ENCODE results near the gene PLA2G4A.

Gene PLA2G4A

DNA sequence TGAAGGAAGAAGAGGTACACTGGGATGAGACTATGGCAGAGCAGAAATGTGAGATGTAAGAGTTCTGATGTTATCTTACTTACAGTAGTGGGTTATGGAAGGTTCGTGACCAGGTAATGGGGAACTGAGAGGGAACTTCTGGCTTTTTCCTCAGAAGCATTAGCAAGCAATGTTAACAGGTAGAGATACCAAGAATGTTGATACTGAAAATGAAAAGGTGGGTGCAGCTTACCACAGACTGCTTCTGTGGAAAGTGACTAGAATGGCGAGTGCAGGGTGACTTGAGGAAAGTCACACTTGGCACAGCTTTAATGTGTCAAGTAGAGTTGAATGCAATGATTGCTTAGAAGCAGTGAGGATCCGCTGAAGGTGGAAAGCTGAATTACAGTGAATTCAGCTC, 70.8 kb downstream of the PLA2G4A start:
- TF ChIP-seq, protein P1, sequence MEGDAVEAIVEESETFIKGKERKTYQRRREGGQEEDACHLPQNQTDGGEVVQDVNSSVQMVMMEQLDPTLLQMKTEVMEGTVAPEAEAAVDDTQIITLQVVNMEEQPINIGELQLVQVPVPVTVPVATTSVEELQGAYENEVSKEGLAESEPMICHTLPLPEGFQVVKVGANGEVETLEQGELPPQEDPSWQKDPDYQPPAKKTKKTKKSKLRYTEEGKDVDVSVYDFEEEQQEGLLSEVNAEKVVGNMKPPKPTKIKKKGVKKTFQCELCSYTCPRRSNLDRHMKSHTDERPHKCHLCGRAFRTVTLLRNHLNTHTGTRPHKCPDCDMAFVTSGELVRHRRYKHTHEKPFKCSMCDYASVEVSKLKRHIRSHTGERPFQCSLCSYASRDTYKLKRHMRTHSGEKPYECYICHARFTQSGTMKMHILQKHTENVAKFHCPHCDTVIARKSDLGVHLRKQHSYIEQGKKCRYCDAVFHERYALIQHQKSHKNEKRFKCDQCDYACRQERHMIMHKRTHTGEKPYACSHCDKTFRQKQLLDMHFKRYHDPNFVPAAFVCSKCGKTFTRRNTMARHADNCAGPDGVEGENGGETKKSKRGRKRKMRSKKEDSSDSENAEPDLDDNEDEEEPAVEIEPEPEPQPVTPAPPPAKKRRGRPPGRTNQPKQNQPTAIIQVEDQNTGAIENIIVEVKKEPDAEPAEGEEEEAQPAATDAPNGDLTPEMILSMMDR (IDR thresholded peaks at IDR 0.05; ENCODE audit: extremely low read depth, missing control alignments), result no peak
- peak; percentile 7 for DNase-seq (ENCODE audit: low spot score)

DNA sequence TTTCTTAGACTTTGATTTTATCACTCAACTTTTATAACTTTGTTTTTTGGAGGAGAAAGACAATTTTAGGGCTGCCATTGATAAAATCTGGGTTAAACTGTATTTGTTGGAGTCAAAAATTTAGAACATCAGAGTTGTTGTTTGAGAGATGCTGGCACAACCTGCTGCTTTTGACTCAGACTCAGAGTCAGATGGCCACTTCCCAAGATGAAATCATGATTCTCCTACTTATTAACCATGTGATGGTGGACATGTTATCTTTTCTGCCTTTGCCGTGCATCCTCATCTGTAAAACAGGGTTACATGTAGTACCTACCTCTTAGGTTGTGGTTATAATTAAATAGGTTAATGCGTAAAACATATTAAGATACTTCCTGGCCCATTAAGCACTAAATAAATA, 71.2 kb downstream of the PLA2G4A start:
- TF ChIP-seq, protein P1 (IDR thresholded peaks at IDR 0.05; ENCODE audit: extremely low read depth, missing control alignments), result no peak
- no peak for DNase-seq (ENCODE audit: low spot score)

DNA sequence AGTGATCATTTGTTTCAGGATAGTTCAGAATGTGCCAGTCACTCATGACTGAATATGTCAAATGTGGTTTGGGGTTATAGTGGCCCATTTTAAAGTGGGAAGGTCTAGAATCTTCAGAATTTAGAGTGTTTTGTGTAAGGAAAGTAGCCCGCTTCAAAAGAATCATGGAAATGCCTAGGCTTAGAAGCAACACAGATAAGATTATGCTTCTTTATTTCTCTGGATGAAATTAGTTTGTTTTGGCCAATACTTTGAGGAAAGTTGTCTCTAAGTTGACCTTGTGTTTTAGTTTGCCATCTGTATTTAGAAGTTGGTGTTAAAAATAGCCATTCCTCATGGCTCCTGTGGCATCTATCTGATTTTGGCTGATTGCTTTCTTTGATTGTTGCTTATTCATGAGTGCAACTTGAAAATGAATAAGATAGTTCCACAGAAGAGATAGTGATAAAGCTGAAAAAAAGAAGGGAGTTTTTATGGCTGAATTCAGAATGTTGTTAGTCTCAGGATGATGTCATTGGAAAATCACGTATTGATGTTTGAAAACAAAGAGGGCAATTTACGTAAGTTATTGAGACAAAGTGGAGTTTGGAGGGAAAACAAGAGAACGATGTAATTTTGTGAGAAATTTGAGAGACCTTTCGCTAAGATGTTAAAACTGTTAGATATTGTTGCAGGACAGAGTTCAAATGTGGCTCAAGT, 71.9 kb downstream of the PLA2G4A start:
- TF ChIP-seq, protein P1 (IDR thresholded peaks at IDR 0.05; ENCODE audit: extremely low read depth, missing control alignments), result no peak
- no peak for DNase-seq (ENCODE audit: low spot score)

DNA sequence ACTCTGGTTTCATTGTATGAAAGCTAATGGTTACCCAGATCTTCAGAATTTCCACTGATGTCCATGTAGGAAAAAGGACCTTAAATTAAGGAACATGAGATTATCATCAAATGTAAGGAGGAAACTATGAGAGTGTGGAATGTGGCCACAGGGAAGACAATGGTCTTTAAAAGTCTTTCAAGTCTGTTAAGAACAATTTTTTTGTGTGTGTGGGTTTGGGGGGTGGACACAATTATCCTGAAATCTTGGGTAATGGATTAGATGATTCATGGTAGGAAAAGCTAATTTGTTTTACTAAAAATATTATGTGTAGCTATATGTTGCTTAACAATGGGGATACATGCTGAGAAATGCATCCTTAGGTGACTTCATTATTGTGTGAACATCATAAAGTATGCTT, 72.9 kb downstream of the PLA2G4A start:
- no peak for DNase-seq (ENCODE audit: low spot score)

GRCh38 chr1:186903374-186904136, 74.8 kb downstream of the PLA2G4A start:
- DNase-seq (ENCODE audit: low spot score), result no peak

More for the DNA sequence above, 72.9 kb downstream of the PLA2G4A start:
- TF ChIP-seq, protein P1 (IDR thresholded peaks at IDR 0.05; ENCODE audit: extremely low read depth, missing control alignments), result no peak

GRCh38 chr1:186904361-186904760, 75.6 kb downstream of the PLA2G4A start:
- DNase-seq (ENCODE audit: low spot score), result no peak
- TF ChIP-seq, protein P1 (IDR thresholded peaks at IDR 0.05; ENCODE audit: extremely low read depth, missing control alignments), result no peak

More at GRCh38 chr1:186903374-186904136, 74.8 kb downstream of the PLA2G4A start:
- TF ChIP-seq, protein P1 (IDR thresholded peaks at IDR 0.05; ENCODE audit: extremely low read depth, missing control alignments), result no peak

- DNase-seq (ENCODE audit: low spot score), result no peak
- TF ChIP-seq, protein P1 (IDR thresholded peaks at IDR 0.05; ENCODE audit: extremely low read depth, missing control alignments), result no peak
Measured at GRCh38 chr1:186905561-186905960, 76.8 kb downstream of the PLA2G4A start.

All from GM20000 (cell line).